Common myeloid progenitor, CD34-positive (primary cell): ENCODE data around the gene PLOD2.

Experiments used
- CTCF ChIA-PET: fragments of 350-600 bp; sonication (Branson Sonifier 250); formaldehyde crosslinking; loops from one replicate; lab custom pipeline; 2021; ENCODE audit warnings: antibody characterized with exemption; lab: Charles Lee
- POLR2A ChIA-PET: fragments of 350-600 bp; sonication (Branson Sonifier 250); formaldehyde crosslinking; loops from one replicate; lab custom pipeline; 2021; ENCODE audit warnings: antibody characterized with exemption; lab: Charles Lee
- DNase-seq, 3 donors: peaks; one replicate each; pipeline versions ENCODE4 v3.0.0 to v3.0.0-alpha.2; 2013
- H3K27ac ChIP-seq, 2 experiments: 1 replicate in 1 of 2; 2 replicates in 1 of 2; pipeline ENCODE4 v1.7.0; 2013; ENCODE audit warnings: inconsistent platforms in 2 of 2, low read length in 2 of 2, mild to moderate bottlenecking in 2 of 2, low read depth in 1 of 2, moderate library complexity in 1 of 2; ENCODE audit not compliant: severe bottlenecking in 2 of 2, insufficient read depth in 1 of 2, poor library complexity in 1 of 2
- H3K27me3 ChIP-seq, 5 experiments: replicated peaks in 2 of 5; 1 replicate in 3 of 5; 2 replicates in 2 of 5; pipeline versions ENCODE4 v1.6.1 to v1.7.0; 2013; ENCODE audit warnings: low read length in 4 of 5, mild to moderate bottlenecking in 2 of 5, moderate library complexity in 2 of 5, inconsistent platforms in 1 of 5; ENCODE audit not compliant: insufficient read depth in 5 of 5, control insufficient read depth in 4 of 5
- H3K36me3 ChIP-seq, 4 experiments: 1 replicate in 2 of 4; 2 replicates in 2 of 4; pipeline versions ENCODE4 v1.6.1 to v1.7.0; 2013; ENCODE audit warnings: low read length in 3 of 4, control low read depth in 1 of 4, mild to moderate bottlenecking in 1 of 4; ENCODE audit not compliant: control insufficient read depth in 4 of 4, insufficient read depth in 4 of 4
- H3K4me1 ChIP-seq, 4 experiments: 1 replicate in 3 of 4; 2 replicates in 1 of 4; pipeline versions ENCODE4 v1.6.1 to v1.7.1; 2013; ENCODE audit warnings: low read length in 3 of 4, mild to moderate bottlenecking in 3 of 4, control low read depth in 1 of 4, inconsistent platforms in 1 of 4, moderate library complexity in 1 of 4; ENCODE audit not compliant: control insufficient read depth in 4 of 4, insufficient read depth in 4 of 4; ENCODE audit errors: control extremely low read depth in 1 of 4
- H3K4me3 ChIP-seq, 7 experiments: 1 replicate in 4 of 7; 2 replicates in 3 of 7; pipeline versions ENCODE4 v1.5.1 to v1.7.0; 2013; ENCODE audit warnings: mild to moderate bottlenecking in 7 of 7, low read length in 6 of 7, moderate library complexity in 6 of 7, inconsistent platforms in 2 of 7, low read depth in 2 of 7, control low read depth in 1 of 7; ENCODE audit not compliant: insufficient read depth in 4 of 7, control insufficient read depth in 1 of 7; ENCODE audit errors: extremely low read depth in 1 of 7
- H3K9me3 ChIP-seq, 5 experiments: 1 replicate in 4 of 5; 2 replicates in 1 of 5; pipeline versions ENCODE4 v1.6.1 to v1.7.1; 2013; ENCODE audit warnings: low read length in 4 of 5, mild to moderate bottlenecking in 2 of 5, inconsistent platforms in 1 of 5, low read depth in 1 of 5, moderate library complexity in 1 of 5; ENCODE audit not compliant: control insufficient read depth in 4 of 5, insufficient read depth in 2 of 5; ENCODE audit errors: control extremely low read depth in 1 of 5
- WGBS: methylation state at CpG from one replicate; pipeline ENCODE4 v1.1.5; 2013; ENCODE audit not compliant: insufficient coverage; 5-methylcytosine and 5-hydroxymethylcytosine counted together

The PLOD2 gene

GRCh38 chr3:146195605-146196004, 34.6 kb upstream of the PLOD2 start:
- Histone ChIP-seq H3K27ac (no peak overlapping the region), H3K9me3 (no peaks in the 10 kb centered on the region), H3K27me3 (no peaks in the 10 kb centered on the region), H3K36me3 (peaks cover 0 to 14% (median 2%) of the 10 kb centered on the region in 4 experiments), H3K4me1 (no peaks in the 10 kb centered on the region), H3K4me3 (no peak overlapping the region)
- CTCF ChIA-PET = interaction anchor here (0.6 kb wide), 1 partner anchor 38 kb away, joined by 3 read pairs; no protein-coding TSS in a partner anchor
- 88% methylated on average over 1 of the region's 4 CpGs for WGBS
- DNase-seq = no peak
- POLR2A ChIA-PET = no interaction called here

- POLR2A ChIA-PET = no interaction called here
Observed at GRCh38 chr3:146195030-146195429, 34.0 kb upstream of the PLOD2 start.

DNA sequence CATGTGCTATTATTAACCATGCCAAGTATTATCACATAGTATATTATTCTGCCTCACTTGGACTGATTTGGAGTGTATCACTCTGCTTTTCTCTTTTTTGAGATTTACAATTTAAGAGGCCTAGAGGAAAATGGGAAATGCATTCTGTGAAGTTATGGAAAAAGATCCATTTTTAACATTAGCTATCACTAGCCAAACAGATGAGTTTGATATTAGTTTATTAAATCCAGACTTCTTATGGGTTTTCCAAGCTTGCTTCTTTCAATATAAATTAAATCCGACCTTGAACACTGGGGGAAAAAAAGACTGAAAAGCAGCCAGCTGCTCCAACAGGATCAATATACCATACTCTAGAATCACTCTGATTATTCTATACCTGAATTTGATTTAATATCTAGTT, 30.1 kb upstream of the PLOD2 start:
- no peak overlapping the region for H3K4me3 ChIP-seq
- H3K9me3 ChIP-seq = no peaks in the 10 kb centered on the region
- ChIA-PET CTCF (interaction anchor here (0.6 to 5.1 kb wide), 14 partner anchors 12 to 403 kb away, joined by 3 to 80 read pairs (median 10); partner anchors contain the start of gene PLOD2), POLR2A (interaction anchor here (0.7 to 1.0 kb wide), 2 partner anchors 13 to 135 kb away, joined by 3 to 7 read pairs; no protein-coding TSS in a partner anchor)
- H3K27me3 ChIP-seq = no peaks in the 10 kb centered on the region
- WGBS = no CpG with 5 or more reads among the region's 1 CpG
- no peak overlapping the region for H3K27ac ChIP-seq
- H3K36me3 ChIP-seq = peaks cover 0 to 9% (median 2%) of the 10 kb centered on the region in 4 experiments
- no peak for DNase-seq
- H3K4me1 ChIP-seq = no peaks in the 10 kb centered on the region

More at GRCh38 chr3:146195030-146195429, 34.0 kb upstream of the PLOD2 start:
- Histone ChIP-seq H3K27me3 (no peaks in the 10 kb centered on the region), H3K9me3 (no peaks in the 10 kb centered on the region), H3K27ac (no peak overlapping the region), H3K36me3 (peaks cover 0 to 11% (median 2%) of the 10 kb centered on the region in 4 experiments), H3K4me3 (no peak overlapping the region), H3K4me1 (no peaks in the 10 kb centered on the region)
- CTCF ChIA-PET = interaction anchor here (0.6 kb wide), 1 partner anchor 38 kb away, joined by 3 read pairs; no protein-coding TSS in a partner anchor
- DNase-seq = peak; percentile 17 to 62 (median 47)
- WGBS = no CpG with 5 or more reads among the region's 3 CpGs

- H3K27ac ChIP-seq = no peak overlapping the region
- POLR2A ChIA-PET = no interaction called here
- no peaks in the 10 kb centered on the region for H3K4me1 ChIP-seq
- no peaks in the 10 kb centered on the region for H3K27me3 ChIP-seq
- H3K4me3 ChIP-seq = no peak overlapping the region
- 20% methylated on average over 6 of the region's 6 CpGs for WGBS
- DNase-seq = peak; percentile 46 to 70 (median 61)
- peaks cover 0 to 4% (median 0%) of the 10 kb centered on the region in 4 experiments for H3K36me3 ChIP-seq
- CTCF ChIA-PET = interaction anchor here (0.6 to 5.1 kb wide), 28 partner anchors 8 to 413 kb away, joined by 3 to 80 read pairs (median 4); partner anchors contain the start of genes PLOD2 and PLSCR1
- no peaks in the 10 kb centered on the region for H3K9me3 ChIP-seq
Observed at GRCh38 chr3:146189519-146190173, 28.7 kb upstream of the PLOD2 start.

GRCh38 chr3:146187334-146187950, 26.5 kb upstream of the PLOD2 start:
- Histone ChIP-seq H3K9me3 (no peaks in the 10 kb centered on the region), H3K4me1 (no peaks in the 10 kb centered on the region), H3K36me3 (no peaks in the 10 kb centered on the region), H3K27ac (no peak overlapping the region), H3K27me3 (no peaks in the 10 kb centered on the region), H3K4me3 (no peak overlapping the region)
- no CpG with 5 or more reads among the region's 2 CpGs for WGBS
- CTCF ChIA-PET = interaction anchor here (0.8 to 5.1 kb wide), 17 partner anchors 9 to 390 kb away, joined by 3 to 80 read pairs (median 5); partner anchors contain the start of gene PLOD2
- DNase-seq = peak; percentile 27 to 56 (median 49)
- POLR2A ChIA-PET = no interaction called here

DNA sequence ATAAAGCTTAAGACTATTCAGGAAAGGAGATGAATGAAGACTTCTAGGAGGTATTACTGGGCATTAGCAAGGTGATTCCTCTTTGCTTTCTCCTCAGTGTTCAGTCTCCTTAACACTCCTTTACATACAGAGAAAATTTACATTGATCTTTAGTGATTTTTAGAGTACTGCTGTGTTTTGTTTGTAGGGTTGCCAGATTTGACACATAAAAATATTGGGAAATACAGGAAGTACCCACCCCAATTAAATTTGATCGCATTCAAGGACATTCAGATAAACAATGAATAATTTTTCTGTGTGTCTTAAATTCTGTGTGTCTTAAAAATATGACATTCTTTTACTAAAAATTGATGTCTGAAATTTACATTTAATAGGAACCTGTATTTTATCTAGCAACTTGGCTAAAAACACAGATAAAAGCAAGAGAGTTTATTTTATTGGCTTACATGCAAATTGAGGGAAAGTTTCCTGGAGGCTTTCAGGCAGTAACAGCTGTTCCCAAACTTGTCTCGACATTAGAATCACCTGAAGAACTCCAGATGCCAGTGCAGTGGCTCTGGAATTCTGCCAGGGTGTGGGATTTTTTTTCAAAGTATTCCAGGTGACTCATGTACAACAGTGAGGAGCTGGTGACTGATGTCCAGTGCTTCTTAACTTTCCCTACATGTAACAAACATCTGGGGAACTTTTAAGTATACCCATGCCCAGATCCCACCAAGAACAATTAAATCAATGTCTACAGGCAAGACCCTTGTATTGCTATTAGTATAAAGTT, 23.4 kb upstream of the PLOD2 start:
- CTCF ChIA-PET = interaction anchor here (0.6 to 2.8 kb wide), 7 partner anchors 14 to 394 kb away, joined by 3 to 21 read pairs (median 3); no protein-coding TSS in a partner anchor

More for the DNA sequence above, 23.4 kb upstream of the PLOD2 start:
- POLR2A ChIA-PET = no interaction called here
- 67% methylated on average over 1 of the region's 2 CpGs for WGBS
- H3K4me3 ChIP-seq = no peak overlapping the region
- peaks cover 0 to 1% (median 0%) of the 10 kb centered on the region in 5 experiments for H3K9me3 ChIP-seq
- H3K36me3 ChIP-seq = no peaks in the 10 kb centered on the region
- H3K27me3 ChIP-seq = no peaks in the 10 kb centered on the region
- H3K4me1 ChIP-seq = no peaks in the 10 kb centered on the region
- no peak for DNase-seq
- no peak overlapping the region for H3K27ac ChIP-seq
